WI38 (cell line): ENCODE measurements around the gene ECI2.

ENCODE experiments used
- H3K4me3 ChIP-seq: 2 replicates; pipeline ENCODE4 v1.5.1; 2011; ENCODE audit warnings: low read depth, mild to moderate bottlenecking, control low read depth, low read length
- TF ChIP-seq, protein P1 (sequence below): IDR thresholded peaks from 2 replicates; pipeline ENCODE4 v1.5.1; 2012; ENCODE audit warnings: low read depth, mild to moderate bottlenecking, control low read depth, low read length

Gene ECI2

DNA sequence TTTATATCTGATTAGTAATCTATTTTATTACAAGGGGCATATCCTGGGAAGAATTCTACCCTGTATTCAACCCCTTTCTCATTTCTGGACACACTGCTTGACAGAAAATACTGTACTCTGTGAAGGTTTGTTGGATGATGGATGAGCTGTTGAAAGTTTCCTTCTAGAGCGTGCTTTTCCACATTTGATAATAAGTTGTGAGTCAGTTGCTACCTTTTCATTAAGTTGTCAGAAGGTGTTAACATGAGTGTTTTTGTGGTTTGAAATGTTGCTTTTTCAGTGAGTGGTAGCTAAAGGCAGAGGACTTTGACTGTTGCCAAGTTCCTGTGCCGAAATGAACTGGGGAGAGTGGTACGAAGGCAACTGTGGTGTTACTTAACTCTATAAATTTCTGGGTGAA is 3.9 kb upstream of the ECI2 start:
- TF ChIP-seq, protein P1, sequence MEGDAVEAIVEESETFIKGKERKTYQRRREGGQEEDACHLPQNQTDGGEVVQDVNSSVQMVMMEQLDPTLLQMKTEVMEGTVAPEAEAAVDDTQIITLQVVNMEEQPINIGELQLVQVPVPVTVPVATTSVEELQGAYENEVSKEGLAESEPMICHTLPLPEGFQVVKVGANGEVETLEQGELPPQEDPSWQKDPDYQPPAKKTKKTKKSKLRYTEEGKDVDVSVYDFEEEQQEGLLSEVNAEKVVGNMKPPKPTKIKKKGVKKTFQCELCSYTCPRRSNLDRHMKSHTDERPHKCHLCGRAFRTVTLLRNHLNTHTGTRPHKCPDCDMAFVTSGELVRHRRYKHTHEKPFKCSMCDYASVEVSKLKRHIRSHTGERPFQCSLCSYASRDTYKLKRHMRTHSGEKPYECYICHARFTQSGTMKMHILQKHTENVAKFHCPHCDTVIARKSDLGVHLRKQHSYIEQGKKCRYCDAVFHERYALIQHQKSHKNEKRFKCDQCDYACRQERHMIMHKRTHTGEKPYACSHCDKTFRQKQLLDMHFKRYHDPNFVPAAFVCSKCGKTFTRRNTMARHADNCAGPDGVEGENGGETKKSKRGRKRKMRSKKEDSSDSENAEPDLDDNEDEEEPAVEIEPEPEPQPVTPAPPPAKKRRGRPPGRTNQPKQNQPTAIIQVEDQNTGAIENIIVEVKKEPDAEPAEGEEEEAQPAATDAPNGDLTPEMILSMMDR, result no peak
- no peak overlapping the region for H3K4me3 ChIP-seq

DNA sequence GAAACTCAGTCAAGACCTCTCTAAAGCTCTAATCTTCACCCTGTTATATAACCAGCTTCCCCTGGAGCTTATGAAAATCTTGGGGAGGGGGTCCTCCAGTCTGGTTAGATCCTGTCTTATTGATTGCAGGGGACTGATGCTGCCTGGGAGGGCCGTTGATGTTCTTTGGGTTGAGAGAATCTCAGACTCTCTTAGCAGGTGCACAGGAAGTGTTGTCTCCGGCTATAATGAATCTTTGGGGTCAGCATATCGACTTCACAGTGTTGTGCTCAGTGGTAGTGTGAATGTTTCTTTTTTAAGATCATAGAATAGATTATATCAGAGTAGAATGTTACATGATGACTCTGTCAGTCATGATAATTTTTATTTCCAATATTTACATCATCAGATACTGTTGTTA is 2.8 kb upstream of the ECI2 start:
- TF ChIP-seq, protein P1, result no peak
- no peak overlapping the region for H3K4me3 ChIP-seq

DNA sequence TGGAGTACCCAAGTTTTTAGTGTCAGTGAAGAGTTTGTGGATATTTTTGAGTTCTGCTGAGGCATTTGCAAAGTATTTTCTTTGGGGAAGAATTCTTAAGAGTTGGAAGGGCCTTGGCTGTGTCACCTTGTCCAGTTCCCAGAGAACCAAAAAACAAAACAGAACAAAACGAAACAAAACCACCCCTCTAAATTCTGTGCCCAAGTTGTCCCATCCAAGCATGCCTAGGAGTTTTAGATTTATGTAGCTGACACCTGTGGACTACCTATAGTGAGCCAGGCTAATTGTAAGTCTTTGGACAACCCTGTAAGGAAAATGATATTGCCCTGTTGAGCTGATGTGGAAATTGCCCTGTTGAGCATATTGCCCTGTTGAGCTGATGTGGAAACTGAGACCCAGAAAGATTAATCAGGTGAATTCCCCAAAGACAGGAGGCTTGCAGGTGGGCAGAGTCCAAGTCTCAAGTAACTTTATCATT is 1.0 kb upstream of the ECI2 start:
- H3K4me3 ChIP-seq, result peak overlapping the region; percentile 66
- TF ChIP-seq, protein P1, result no peak

DNA sequence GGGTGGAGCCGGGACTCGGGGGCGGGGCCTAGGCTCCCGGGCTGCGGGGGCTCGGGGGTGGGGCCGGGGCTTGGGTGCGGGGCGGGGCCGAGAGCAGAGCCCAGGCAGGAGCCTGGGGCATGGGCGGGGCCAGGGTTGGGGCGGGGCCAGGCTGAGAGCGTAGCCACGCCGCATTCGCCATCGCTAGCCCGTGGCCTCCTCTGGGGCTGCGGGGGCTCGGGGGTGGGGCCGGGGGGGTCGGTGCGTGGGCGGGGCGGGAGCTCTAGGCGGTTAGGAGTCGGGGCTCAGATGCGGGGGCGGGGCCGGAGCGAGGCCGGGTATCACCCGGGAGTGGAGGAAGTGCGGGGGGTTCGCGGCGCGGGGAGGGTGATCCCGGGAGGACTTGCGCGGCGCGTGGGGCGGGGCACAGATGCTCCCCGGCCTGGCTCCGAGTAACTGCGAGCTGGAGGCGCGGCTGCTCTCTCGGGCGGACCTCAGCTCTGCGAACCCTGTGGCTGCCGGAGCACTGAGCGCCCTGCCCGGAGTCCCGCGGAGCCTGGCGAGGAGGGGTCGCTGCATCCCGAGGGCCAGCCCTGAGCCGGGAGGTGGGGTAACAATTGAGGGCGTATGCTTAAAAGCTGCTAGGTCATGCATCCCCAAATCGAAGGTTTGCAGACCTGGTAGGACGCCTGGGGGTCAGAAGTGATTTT is 434 bp upstream of the ECI2 start:
- H3K4me3 ChIP-seq, result peak overlapping the region; percentile 66
- TF ChIP-seq, protein P1, result no peak

DNA sequence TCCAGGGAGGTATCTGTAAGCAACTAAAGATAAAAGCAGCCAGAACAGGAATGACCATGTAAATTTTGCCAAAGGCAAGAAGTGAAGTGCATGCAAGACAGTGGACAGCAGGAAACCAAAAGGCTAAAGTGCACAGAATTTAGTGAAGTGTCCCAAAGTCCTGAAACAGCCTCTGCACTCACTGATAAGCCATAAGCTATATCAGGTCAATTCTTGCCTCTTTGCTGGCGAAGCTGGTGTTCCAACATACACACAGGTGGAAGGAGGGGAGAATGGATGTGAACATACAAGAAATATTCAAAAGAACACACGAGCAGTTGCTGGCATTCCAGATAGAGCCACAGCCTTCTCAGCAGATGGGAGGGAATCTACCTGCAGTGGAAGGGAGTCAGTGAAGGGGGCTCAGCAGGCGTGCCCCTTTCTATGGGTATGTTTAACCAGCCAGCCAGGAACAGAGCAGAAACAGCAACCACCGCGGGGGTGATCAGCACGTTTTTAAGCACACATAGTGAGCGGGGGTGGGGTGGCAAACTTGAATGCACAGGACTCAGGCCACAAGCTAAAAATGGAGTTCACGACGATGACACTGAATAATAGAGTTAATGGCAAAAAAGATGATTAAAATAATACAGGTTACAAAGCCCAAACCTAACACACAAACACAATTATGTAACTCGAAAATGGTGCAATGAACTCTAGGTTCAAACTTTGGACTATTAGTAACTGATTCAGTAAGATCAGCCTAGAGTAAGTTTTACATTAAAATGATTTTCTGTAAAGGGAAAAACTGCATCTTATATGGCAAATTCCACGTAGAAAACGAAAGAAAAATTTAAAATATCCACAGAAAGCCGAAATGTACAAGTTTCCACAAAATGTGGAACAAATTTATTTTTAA is 1.2 kb downstream of the ECI2 start:
- H3K4me3 ChIP-seq, result peak overlapping the region; percentile 79
- TF ChIP-seq, protein P1, result no peak

DNA sequence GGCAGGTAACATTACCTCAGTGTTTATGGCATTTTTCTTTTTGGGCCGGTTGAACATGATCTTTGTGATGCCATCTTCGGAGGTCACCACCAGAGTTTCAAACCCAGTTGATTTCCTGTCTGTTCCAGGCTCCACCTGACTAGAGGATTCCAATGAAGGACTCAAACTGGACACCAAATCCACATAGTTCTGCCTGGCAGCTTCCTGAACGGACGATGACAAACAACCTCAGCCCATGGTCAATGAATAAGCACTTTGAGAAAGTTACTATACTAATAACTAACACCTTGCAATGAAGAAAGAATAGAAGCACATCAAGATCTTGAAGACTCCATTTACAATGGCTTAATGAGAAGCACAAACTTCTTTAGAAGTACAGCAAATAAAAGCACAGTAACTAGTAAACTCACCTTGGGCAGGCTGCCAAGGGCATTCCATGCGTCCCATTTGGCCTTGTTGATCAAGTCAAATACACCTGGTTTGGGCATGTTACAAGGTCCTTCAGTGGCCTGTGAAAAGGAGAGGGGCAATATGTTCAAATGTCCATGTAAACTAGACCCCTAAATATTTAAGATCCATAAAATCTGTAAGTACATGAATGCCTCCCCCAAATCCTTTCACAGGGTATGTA is 4.9 kb downstream of the ECI2 start:
- TF ChIP-seq, protein P1, result no peak
- H3K4me3 ChIP-seq, result no peak overlapping the region
